Ectodermal cell (in vitro differentiated cells): ENCODE measurements around the gene RBKS.

Experiments used
- H3K27ac ChIP-seq: 2 replicates; pipeline ENCODE4 v1.7.0; 2013; ENCODE audit warnings: mild to moderate bottlenecking, low read depth, low read length; ENCODE audit not compliant: insufficient read depth, poor library complexity, severe bottlenecking
- H3K27me3 ChIP-seq: 2 replicates; pipeline ENCODE4 v1.7.0; 2013; ENCODE audit warnings: mild to moderate bottlenecking, low read length; ENCODE audit not compliant: insufficient read depth, control insufficient read depth, poor library complexity, severe bottlenecking
- H3K36me3 ChIP-seq: one replicate; pipeline ENCODE4 v1.7.0; 2013; ENCODE audit warnings: low read length; ENCODE audit not compliant: control insufficient read depth, insufficient read depth
- H3K4me1 ChIP-seq: one replicate; pipeline ENCODE4 v1.7.0; 2013; ENCODE audit warnings: low read length; ENCODE audit not compliant: control insufficient read depth, insufficient read depth
- H3K4me3 ChIP-seq: 2 replicates; pipeline ENCODE4 v1.7.0; 2013; ENCODE audit warnings: low read depth, low read length, control low read depth; ENCODE audit not compliant: insufficient read depth
- H3K9me3 ChIP-seq: 2 replicates; pipeline ENCODE4 v1.7.0; 2013; ENCODE audit warnings: mild to moderate bottlenecking, low read length, moderate library complexity; ENCODE audit not compliant: control insufficient read depth
- WGBS, 2 experiments: methylation state at CpG; one replicate each; pipeline ENCODE4 v1.1.7; 2013; ENCODE audit warnings: missing lambda C conversion rate in 2 of 2; 5-methylcytosine and 5-hydroxymethylcytosine counted together

Gene RBKS

DNA sequence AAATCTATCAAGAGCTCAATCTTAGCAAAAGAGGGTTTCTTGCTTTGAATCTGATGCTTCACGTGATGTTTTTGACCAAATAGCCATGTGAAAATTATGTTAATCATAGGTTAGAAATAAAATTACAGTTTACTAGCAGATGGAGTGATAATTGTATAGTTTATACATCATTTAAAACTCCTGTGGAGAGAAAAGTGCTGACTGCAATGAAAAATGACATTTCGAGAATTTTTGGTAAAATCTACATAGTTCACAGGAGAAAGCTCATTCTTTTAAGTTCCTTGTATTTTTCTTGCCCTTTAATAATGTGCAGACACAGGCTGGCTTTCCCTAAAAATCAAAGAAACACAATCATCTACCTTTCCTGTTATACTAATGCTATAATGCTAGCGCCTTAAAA lies 33.2 kb downstream of the RBKS start:
- Histone ChIP-seq H3K4me3 (no peak overlapping the region), H3K9me3 (peaks cover 4% of the 10 kb centered on the region), H3K27me3 (no peaks in the 10 kb centered on the region), H3K4me1 (no peaks in the 10 kb centered on the region), H3K27ac (no peak overlapping the region), H3K36me3 (no peaks in the 10 kb centered on the region)
- 68 to 85% methylated on average over 2 to 3 of the region's 3 CpGs for WGBS, 2 experiments

DNA sequence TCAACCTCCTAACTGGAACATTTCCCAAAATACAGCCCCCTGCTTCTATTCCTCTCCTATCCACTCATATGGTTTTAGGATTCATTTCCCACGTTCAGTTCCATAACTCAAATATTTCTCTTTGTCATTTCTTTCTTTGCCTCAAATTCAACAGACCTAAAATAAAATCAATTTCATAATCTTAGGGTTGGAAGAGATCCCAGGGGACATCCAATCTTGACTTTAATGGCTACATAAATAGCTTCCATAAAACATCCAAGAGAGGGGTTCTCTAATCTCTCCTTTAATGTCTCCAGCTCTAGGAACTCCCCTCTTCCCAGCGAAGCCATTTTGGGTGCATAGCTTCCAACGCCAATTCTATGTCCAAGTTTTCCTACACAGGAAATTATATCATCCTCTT lies 33.8 kb downstream of the RBKS start:
- Histone ChIP-seq H3K36me3 (no peaks in the 10 kb centered on the region), H3K27me3 (no peaks in the 10 kb centered on the region), H3K27ac (no peak overlapping the region), H3K4me1 (no peaks in the 10 kb centered on the region), H3K4me3 (no peak overlapping the region), H3K9me3 (peaks cover 4% of the 10 kb centered on the region)
- WGBS, 2 experiments, result 74 to 77% methylated on average over 3 of the region's 3 CpGs

DNA sequence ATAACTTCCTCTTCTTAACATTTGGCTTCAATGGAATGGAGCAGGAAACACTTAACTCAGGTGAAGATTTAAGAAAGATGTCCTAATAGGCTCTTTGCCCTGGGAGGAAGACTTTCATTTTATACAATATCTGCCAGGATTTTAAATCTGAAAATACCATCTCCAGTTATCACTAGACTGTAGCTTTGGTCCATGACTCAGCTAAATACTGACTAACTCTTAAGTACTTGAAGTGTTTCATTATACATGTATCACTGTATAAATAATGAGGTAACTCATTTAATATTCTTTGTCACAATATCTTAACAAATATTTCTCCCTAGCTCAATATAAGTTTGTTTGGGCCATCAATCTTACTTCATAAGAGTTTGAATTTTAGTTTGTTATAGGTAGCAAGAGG lies 34.7 kb downstream of the RBKS start:
- Histone ChIP-seq H3K27ac (no peak overlapping the region), H3K9me3 (peaks cover 4% of the 10 kb centered on the region), H3K4me1 (no peaks in the 10 kb centered on the region), H3K36me3 (no peaks in the 10 kb centered on the region), H3K27me3 (no peaks in the 10 kb centered on the region), H3K4me3 (no peak overlapping the region)

DNA sequence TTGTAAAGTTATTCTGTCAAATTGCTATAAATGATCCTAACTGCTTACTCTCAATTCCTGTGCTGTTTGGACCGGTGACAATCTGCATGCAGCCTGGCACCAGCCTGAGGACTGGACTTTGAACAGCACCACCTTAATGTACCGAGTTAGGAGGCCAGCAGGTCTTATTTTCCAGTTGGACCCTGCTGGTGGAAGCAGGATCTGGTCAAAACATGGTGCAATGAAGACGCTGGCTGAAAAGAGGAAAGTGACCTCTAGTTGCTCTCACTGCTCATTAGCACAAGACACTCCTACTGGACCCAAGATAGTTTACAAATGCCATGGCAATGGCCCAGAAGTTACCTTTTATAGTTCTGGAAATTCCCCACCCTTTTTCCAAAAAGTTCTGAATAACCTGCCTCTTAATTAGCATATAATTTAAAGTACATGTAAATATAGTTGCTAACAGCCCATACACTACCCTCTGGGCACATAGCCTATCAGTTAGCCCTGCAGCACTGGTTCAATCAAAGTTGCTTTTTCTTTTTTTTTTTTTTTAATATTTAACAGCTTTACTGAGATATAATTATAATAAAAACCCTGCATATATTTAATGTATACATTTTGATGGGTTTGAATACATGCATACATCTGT lies 35.8 kb downstream of the RBKS start:
- no peaks in the 10 kb centered on the region for H3K36me3 ChIP-seq

DNA sequence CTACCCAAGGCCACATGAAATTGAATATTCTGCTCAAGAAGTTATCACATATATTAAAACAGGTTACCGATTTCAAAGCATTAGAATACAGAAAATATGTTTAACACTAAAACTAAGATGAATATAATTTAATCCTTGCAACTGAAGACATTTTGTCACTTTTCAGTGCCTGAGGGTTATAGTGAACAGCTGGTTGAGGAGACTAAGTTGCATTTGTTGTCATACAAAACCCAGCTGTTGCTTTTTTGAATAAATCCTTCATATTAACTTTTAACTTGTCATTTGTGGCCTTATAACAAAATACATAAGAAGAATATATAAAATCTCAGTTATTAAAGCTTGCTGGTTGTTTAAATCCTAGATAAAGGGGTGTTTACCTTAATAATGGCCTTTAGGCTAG lies 37.5 kb downstream of the RBKS start:
- Histone ChIP-seq H3K4me3 (no peak overlapping the region), H3K4me1 (no peaks in the 10 kb centered on the region), H3K36me3 (no peaks in the 10 kb centered on the region), H3K27me3 (no peaks in the 10 kb centered on the region), H3K27ac (no peak overlapping the region), H3K9me3 (no peaks in the 10 kb centered on the region)
- no CpG with 5 or more reads among the region's 1 CpG for WGBS, 2 experiments

More for the DNA sequence above, 35.8 kb downstream of the RBKS start:
- peaks cover 4% of the 10 kb centered on the region for H3K9me3 ChIP-seq
- H3K27me3 ChIP-seq, result no peaks in the 10 kb centered on the region
- H3K4me1 ChIP-seq, result no peaks in the 10 kb centered on the region
- no peak overlapping the region for H3K27ac ChIP-seq
- 90 to 92% methylated on average over 3 of the region's 3 CpGs for WGBS, 2 experiments
- no peak overlapping the region for H3K4me3 ChIP-seq

- no peak overlapping the region for H3K4me3 ChIP-seq
- H3K27me3 ChIP-seq, result no peaks in the 10 kb centered on the region
- no peaks in the 10 kb centered on the region for H3K9me3 ChIP-seq
- WGBS, 2 experiments, result 92 to 96% methylated on average over 3 of the region's 3 CpGs
- H3K27ac ChIP-seq, result no peak overlapping the region
- H3K4me1 ChIP-seq, result no peaks in the 10 kb centered on the region
- H3K36me3 ChIP-seq, result no peaks in the 10 kb centered on the region
Measured at GRCh38 chr2:27849558-27850205, 40.5 kb downstream of the RBKS start.

GRCh38 chr2:27847333-27847732 lies 42.9 kb downstream of the RBKS start:
- no peaks in the 10 kb centered on the region for H3K9me3 ChIP-seq
- no peaks in the 10 kb centered on the region for H3K4me1 ChIP-seq
- 83 to 89% methylated on average over 2 of the region's 2 CpGs for WGBS, 2 experiments
- no peaks in the 10 kb centered on the region for H3K36me3 ChIP-seq
- H3K27me3 ChIP-seq, result no peaks in the 10 kb centered on the region
- no peak overlapping the region for H3K4me3 ChIP-seq
- no peak overlapping the region for H3K27ac ChIP-seq

- 90 to 100% methylated on average over 3 to 4 of the region's 4 CpGs for WGBS, 2 experiments
- Histone ChIP-seq H3K27me3 (no peaks in the 10 kb centered on the region), H3K27ac (no peak overlapping the region), H3K4me3 (no peak overlapping the region), H3K9me3 (no peaks in the 10 kb centered on the region), H3K4me1 (no peaks in the 10 kb centered on the region), H3K36me3 (no peaks in the 10 kb centered on the region)
Measured at GRCh38 chr2:27844821-27845255, 45.3 kb downstream of the RBKS start.

- no peaks in the 10 kb centered on the region for H3K27me3 ChIP-seq
- H3K9me3 ChIP-seq, result no peaks in the 10 kb centered on the region
- no peak overlapping the region for H3K4me3 ChIP-seq
- WGBS, 2 experiments, result 94 to 95% methylated on average over 6 to 7 of the region's 7 CpGs
- no peaks in the 10 kb centered on the region for H3K36me3 ChIP-seq
- H3K27ac ChIP-seq, result no peak overlapping the region
- no peaks in the 10 kb centered on the region for H3K4me1 ChIP-seq
Measured at GRCh38 chr2:27843992-27844391, 46.2 kb downstream of the RBKS start.

GRCh38 chr2:27842894-27843293 lies 47.3 kb downstream of the RBKS start:
- H3K4me1 ChIP-seq, result no peaks in the 10 kb centered on the region
- WGBS, 2 experiments, result 90 to 92% methylated on average over 3 to 5 of the region's 5 CpGs
- H3K27me3 ChIP-seq, result no peaks in the 10 kb centered on the region
- H3K4me3 ChIP-seq, result no peak overlapping the region
- no peaks in the 10 kb centered on the region for H3K9me3 ChIP-seq
- H3K36me3 ChIP-seq, result no peaks in the 10 kb centered on the region
- no peak overlapping the region for H3K27ac ChIP-seq
